Esophagus muscularis mucosa (tissue), 4 donors: ENCODE results near the gene ZBTB16. TPM values are rescaled to one million over a fixed set of nuclear protein-coding genes. Genes with fewer than 3 reads are reported as not detected.

Source experiments
- DNase-seq: peaks from one replicate; pipeline ENCODE4 v3.0.0-alpha.2; 2017; ENCODE audit errors: extremely low spot score
- H3K27ac ChIP-seq, 4 donors: fragments of 200-600 bp; sonication (generic); replicated peaks in 1 of 4; 1 replicate in 3 of 4; 2 replicates in 1 of 4; pipeline ENCODE4 v1.5.1; 2016 to 2019; ENCODE audit warnings: mild to moderate bottlenecking in 1 of 4
- H3K27me3 ChIP-seq, 4 donors: fragments of 200-600 bp; sonication (generic); one replicate each; pipeline versions ENCODE4 v1.5.1 to v1.6.0; 2016 to 2019
- H3K36me3 ChIP-seq, 4 donors: fragments of 200-600 bp; sonication (generic); one replicate each; pipeline ENCODE4 v1.5.1; 2016 to 2019
- H3K4me1 ChIP-seq, 4 donors: fragments of 200-600 bp; sonication (generic); one replicate each; pipeline ENCODE4 v1.5.1; 2016 to 2019
- H3K4me3 ChIP-seq, 4 donors: fragments of 200-600 bp; sonication (generic); 1 replicate in 2 of 4; 2 replicates in 2 of 4; pipeline ENCODE4 v1.5.1; 2016 to 2019; ENCODE audit warnings: mild to moderate bottlenecking in 4 of 4, moderate library complexity in 1 of 4
- H3K9me3 ChIP-seq, 4 donors: fragments of 200-600 bp; sonication (generic); 1 replicate in 3 of 4; 2 replicates in 1 of 4; pipeline ENCODE4 v1.5.1; 2016 to 2019
- EP300 ChIP-seq: sonication (generic); formaldehyde crosslinking; IDR thresholded peaks from one replicate; pipeline ENCODE4 v1.6.1; 2017; ENCODE audit warnings: antibody characterized with exemption
- POLR2A ChIP-seq: fragments of 450-650 bp; IDR thresholded peaks from one replicate; pipeline ENCODE4 v1.6.1; 2017; ENCODE audit warnings: antibody characterized with exemption, moderate library complexity, mild to moderate bottlenecking, low read depth
- POLR2AphosphoS5 ChIP-seq, 2 donors: sonication (generic); formaldehyde crosslinking; IDR thresholded peaks; one replicate each; pipeline ENCODE4 v1.6.1; 2017; ENCODE audit warnings: antibody characterized with exemption in 2 of 2
- WGBS: methylation state at CpG from one replicate; pipeline ENCODE4 v1.1.5; 2018; 5-methylcytosine and 5-hydroxymethylcytosine counted together
- intact Hi-C: fragments of 100-400 bp; cut with DNase I; formaldehyde crosslinking; loops from one replicate; pipeline ENCODE4 v1.15.1; 2023
- total RNA-seq, 4 donors: library from RNA; depleted of rRNA; stranded (reverse); fragments of >200 nt; gene quantifications; one replicate each; pipeline versions ENCODE4 v1.1.0 to v1.2.1, GENCODE V29; 2016
- TF ChIP-seq, protein P1 (sequence below), 3 experiments: fragments of 200-600 bp in 2 of 3; fragments of 450-650 bp in 1 of 3; sonication (generic) in 2 of 3; IDR thresholded peaks; one replicate each; pipeline ENCODE4 v1.5.1; 2017 to 2019; ENCODE audit warnings: antibody characterized with exemption in 3 of 3, mild to moderate bottlenecking in 2 of 3, moderate library complexity in 1 of 3

ZBTB16 gene
- total RNA-seq, 4 donors from 2014 or later = 175 to 319 (median 222) TPM

DNA sequence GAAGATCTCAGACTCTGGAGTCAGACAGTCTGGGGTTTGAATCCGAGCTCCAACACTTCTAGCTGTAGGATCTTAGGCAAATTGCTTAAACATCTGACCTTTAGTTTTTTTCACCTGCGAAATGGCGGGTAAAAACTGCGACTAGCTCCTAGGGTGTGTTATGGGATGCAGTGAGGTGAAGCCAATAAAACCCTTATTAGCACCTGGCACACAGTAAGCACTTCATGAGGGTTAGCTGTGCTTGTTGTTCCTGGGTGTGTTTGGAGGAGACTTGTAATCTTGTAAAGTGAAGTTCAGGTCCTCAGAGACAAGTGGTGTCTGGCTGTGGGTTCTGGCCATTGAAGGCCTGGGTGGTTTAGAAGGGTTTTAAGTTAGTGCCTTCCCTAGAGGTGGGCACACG is 68.9 kb downstream of the ZBTB16 start:
- Histone ChIP-seq H3K4me3 (no peak overlapping the region), H3K27ac (peak overlapping the region in 1 of 4 donors; percentile 29), H3K9me3 (no peaks in the 10 kb centered on the region), H3K36me3 (peaks cover 11 to 73% (median 38%) of the 10 kb centered on the region in 4 donors), H3K27me3 (no peaks in the 10 kb centered on the region), H3K4me1 (peaks cover 100% of the 10 kb centered on the region in 4 donors)
- intact Hi-C loops = no loop called here
- no peak for TF ChIP-seq EP300
- TF ChIP-seq POLR2AphosphoS5 (IDR thresholded peaks at IDR 0.05) = peak in 1 of 2 donors; percentile 2
- WGBS = 100% methylated on average over 5 of the region's 5 CpGs
- DNase-seq = no peak

DNA sequence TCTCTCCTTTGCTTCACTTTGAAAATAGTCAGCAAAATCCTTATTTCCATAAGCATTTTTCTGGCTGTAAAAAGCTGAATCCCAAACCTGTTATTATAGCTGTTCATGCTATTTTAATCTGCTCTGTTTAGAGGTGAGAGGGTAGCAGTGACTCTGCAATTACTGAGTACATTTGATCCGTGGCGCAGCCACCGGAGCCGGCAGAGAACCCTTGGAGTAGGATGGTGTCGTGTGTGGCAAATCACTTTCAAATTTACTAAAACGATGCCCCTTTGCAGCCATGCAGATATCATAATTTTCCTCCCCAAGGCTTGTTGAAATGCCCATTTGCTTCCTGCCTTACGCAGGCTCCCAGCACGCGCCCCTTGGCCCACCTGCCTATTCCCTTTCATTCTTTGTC is 69.6 kb downstream of the ZBTB16 start:
- intact Hi-C loops = no loop called here
- Histone ChIP-seq H3K9me3 (no peaks in the 10 kb centered on the region), H3K27ac (peak overlapping the region in 1 of 4 donors; percentile 29), H3K36me3 (peaks cover 11 to 71% (median 37%) of the 10 kb centered on the region in 4 donors), H3K4me3 (no peak overlapping the region), H3K4me1 (peaks cover 100% of the 10 kb centered on the region in 4 donors), H3K27me3 (no peaks in the 10 kb centered on the region)
- DNase-seq = no peak
- TF ChIP-seq EP300 (no peak), POLR2AphosphoS5 (IDR thresholded peaks at IDR 0.05) (peak in 1 of 2 donors; percentile 16)
- 82% methylated on average over 9 of the region's 9 CpGs for WGBS

DNA sequence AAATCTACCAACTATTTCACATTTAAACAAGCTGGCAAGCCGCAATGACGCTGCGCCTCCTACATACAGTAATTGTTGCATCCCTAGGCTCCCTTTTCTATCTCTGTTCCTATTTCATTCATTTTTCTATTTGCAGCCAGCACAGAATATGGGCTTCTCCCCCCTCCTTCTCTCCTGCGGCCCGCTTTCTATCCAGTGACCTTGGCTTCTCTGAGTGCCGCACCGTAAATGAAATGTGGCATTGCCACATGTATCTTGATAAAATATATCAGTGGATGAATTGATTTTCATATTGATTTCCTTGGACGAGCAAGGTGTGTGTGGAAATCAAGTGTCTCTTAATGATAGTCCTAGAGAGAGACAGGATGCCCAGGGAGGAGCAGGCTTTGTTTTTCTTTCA is 70.2 kb downstream of the ZBTB16 start:
- intact Hi-C loops = no loop called here
- H3K27me3 ChIP-seq = no peaks in the 10 kb centered on the region
- peak overlapping the region in 1 of 4 donors; percentile 16 for H3K27ac ChIP-seq
- peaks cover 9 to 68% (median 34%) of the 10 kb centered on the region in 4 donors for H3K36me3 ChIP-seq
- H3K9me3 ChIP-seq = no peaks in the 10 kb centered on the region
- no peak for DNase-seq
- WGBS = 91% methylated on average over 8 of the region's 8 CpGs
- TF ChIP-seq POLR2A (no peak), POLR2AphosphoS5 (IDR thresholded peaks at IDR 0.05) (no peak), EP300 (no peak)
- TF ChIP-seq, protein P1, sequence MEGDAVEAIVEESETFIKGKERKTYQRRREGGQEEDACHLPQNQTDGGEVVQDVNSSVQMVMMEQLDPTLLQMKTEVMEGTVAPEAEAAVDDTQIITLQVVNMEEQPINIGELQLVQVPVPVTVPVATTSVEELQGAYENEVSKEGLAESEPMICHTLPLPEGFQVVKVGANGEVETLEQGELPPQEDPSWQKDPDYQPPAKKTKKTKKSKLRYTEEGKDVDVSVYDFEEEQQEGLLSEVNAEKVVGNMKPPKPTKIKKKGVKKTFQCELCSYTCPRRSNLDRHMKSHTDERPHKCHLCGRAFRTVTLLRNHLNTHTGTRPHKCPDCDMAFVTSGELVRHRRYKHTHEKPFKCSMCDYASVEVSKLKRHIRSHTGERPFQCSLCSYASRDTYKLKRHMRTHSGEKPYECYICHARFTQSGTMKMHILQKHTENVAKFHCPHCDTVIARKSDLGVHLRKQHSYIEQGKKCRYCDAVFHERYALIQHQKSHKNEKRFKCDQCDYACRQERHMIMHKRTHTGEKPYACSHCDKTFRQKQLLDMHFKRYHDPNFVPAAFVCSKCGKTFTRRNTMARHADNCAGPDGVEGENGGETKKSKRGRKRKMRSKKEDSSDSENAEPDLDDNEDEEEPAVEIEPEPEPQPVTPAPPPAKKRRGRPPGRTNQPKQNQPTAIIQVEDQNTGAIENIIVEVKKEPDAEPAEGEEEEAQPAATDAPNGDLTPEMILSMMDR (IDR thresholded peaks at IDR 0.05) = no peak
- H3K4me3 ChIP-seq = no peak overlapping the region
- H3K4me1 ChIP-seq = peaks cover 100% of the 10 kb centered on the region in 4 donors

DNA sequence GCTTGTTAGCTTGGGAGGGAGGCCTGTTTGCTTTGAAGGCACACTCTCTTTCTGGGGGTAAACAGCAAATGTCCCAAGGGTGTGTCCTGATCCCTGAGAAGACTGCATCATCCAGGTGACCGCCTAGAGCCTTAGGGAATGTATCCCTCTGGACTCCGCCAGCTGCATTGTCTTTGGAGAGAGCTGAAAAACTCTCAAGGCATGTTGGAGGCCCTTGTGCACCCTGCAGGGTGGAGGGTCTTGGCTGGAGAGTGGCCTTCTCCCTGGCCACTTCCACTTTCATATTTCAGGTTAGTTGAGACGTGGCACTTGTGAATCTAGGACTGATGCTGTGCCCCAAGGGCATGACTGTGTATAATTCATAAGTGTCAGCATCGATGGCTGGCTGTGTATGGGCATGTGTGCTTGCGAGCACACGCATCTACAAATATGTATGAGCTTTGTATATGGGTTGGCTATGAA is 70.6 kb downstream of the ZBTB16 start:
- intact Hi-C loops = no loop called here
- DNase-seq = no peak
- Histone ChIP-seq H3K27ac (peak overlapping the region in 1 of 4 donors; percentile 16), H3K9me3 (no peaks in the 10 kb centered on the region), H3K4me3 (peak overlapping the region in 1 of 4 donors; percentile 1), H3K27me3 (no peaks in the 10 kb centered on the region), H3K4me1 (peaks cover 100% of the 10 kb centered on the region in 4 donors), H3K36me3 (peaks cover 7 to 63% (median 32%) of the 10 kb centered on the region in 4 donors)
- 95% methylated on average over 5 of the region's 6 CpGs for WGBS
- TF ChIP-seq POLR2AphosphoS5 (IDR thresholded peaks at IDR 0.05) (peak; percentile 8 to 32), EP300 (no peak)
- TF ChIP-seq, protein P1 (IDR thresholded peaks at IDR 0.05) = no peak

DNA sequence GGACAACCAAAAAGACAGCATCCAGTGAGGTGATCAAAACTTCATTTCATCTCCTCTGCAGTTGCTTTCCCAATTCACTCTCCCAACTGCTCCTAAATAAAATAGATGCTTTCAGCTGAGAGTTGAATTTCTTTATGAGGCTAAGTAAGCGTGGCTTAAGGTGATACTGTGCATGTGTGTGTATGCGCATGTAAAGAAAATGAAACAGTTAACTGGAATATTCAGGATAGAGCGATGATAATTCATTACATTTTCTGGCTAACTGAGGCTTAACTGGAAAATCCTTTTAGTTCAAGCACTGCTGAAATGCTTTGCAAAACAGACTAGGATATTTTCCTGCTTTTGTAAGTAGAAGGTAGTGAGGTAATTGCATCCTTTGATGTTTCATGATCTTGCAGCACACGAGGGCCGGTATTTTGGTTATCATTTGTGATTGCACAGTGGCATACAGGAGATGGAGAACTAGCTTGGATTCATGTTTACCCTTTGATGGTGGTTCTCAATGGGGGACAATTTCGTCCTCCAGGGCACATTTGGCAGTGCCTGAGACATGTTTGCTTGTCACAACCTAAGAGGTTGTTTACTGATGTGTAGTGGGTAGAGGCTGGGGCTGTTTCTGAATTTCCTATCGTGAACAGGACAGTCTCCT is 71.2 kb downstream of the ZBTB16 start:
- intact Hi-C loops = no loop called here
- Histone ChIP-seq H3K9me3 (no peaks in the 10 kb centered on the region), H3K36me3 (peaks cover 7 to 57% (median 27%) of the 10 kb centered on the region in 4 donors), H3K27me3 (no peaks in the 10 kb centered on the region), H3K4me1 (peaks cover 100% of the 10 kb centered on the region in 4 donors), H3K27ac (peak overlapping the region in 1 of 4 donors; percentile 16), H3K4me3 (no peak overlapping the region)
- 80% methylated on average over 7 of the region's 7 CpGs for WGBS
- no peak for DNase-seq
- TF ChIP-seq, protein P1 (IDR thresholded peaks at IDR 0.05) = no peak
- no peak for TF ChIP-seq POLR2AphosphoS5 (IDR thresholded peaks at IDR 0.05)
- TF ChIP-seq EP300 = no peak
- TF ChIP-seq POLR2A = no peak
